ENCODE results near the gene LONRF2.

Gene LONRF2

DNA sequence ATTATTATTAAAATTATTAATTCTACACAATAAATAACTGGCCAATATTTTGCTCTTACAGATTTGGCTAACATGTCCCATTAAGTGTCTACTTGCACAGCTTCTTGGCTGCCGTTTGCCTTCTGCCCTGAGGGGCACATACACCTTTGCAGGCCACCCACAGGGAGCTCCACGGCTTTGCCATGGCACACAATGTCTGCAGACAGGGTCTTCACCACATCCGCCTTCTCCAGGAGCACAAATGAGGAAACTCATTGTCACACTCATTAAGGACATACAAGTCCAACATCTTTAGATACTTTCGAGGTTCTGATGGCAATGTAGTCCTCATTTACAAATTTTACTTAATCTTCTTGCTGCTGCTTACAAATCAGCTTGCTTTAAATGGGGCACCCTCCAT, 45.6 kb downstream of the LONRF2 start:
- in situ Hi-C loops (cut with MboI; ENCODE audit: low sequenced_read_pairs) = no loop called here

DNA sequence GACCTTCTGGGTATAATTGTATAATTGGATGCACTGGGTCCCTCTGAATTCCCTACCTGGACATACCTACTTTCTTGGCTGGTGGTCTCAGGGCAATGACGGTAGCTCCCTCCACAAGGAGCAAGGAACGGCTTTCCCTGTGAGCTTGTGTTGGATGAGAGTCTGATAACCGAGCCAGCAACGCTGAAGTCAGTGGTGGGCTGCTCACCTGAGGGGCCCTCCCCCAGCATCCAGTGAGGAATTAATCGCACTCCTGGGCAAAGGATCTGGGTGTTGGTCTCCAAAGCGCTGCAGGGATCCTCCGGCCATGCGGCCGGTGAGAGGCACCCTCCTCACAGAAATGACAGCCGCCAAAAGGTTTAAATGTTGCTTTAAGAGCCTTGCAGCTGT, 47.1 kb downstream of the LONRF2 start:
- in situ Hi-C loops (cut with MboI; ENCODE audit: low sequenced_read_pairs) = no loop called here

DNA sequence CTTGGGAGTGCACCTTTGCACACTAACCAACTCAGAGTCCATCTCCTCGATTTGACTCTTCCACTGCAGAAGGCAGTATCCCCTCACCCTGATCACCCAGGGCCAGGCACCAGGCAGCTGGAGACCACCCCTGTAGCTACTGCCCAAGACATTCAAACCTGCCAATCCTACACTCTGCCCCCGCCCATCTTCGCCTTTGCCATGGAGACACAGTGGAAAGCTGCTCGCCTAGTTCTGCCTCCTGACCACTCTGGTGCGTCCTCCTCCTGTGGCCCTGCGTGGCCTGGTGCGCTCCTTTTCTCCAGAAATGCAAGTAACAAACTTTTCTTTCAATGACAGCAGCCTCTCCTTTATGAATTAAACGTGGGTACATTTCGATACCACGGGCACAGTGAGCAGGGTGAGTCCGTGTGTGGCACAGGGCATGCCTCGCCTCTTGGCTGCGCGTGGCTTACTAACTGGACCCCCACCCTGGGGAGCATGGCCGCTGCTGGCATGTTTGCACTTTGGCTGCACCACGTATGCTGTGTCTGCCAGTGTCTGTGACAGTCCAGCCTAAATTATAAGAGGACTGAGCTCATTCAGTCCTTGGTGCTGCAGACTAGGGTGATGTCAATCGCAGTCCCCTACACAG, 47.6 kb downstream of the LONRF2 start:
- in situ Hi-C loops (cut with MboI; ENCODE audit: low sequenced_read_pairs) = no loop called here

DNA sequence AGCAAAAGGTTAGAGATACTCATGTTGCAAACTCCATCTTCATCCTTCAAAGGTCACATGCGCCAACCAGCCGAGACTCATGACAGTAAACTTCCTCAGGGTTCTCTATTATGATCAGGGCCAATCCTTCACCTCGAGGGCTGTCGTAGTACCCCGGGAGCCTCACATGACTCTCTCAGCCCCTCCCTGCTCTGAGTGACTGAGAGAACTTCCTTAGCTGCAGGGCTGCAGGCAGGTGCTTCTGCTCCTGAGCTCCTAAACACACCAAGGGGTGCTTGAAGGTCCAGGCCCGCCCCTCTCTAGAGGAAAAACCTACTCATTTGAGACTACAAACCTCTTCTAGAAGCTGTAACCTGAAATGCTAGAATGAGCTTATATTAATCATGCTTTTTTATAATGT, 48.2 kb downstream of the LONRF2 start:
- in situ Hi-C loops (cut with MboI; ENCODE audit: low sequenced_read_pairs) = no loop called here

DNA sequence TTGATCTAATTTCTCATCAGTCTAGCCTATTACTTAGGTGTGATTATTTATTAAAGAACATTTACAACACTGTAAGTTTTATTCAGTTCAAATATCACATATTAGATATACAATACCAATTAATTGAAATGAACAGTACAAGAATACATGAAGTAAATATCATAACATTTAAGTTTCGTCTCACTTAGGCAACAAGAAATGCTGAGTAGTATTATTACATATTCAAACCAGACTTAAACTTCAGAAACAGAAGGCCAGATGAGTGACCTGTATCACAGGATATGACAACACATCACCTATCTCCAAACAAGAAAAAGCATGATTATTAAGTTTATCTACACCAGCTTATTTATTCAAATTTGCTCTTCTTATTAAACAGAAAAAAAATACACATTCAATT, 48.9 kb downstream of the LONRF2 start:
- in situ Hi-C loops (cut with MboI; ENCODE audit: low sequenced_read_pairs) = no loop called here

DNA sequence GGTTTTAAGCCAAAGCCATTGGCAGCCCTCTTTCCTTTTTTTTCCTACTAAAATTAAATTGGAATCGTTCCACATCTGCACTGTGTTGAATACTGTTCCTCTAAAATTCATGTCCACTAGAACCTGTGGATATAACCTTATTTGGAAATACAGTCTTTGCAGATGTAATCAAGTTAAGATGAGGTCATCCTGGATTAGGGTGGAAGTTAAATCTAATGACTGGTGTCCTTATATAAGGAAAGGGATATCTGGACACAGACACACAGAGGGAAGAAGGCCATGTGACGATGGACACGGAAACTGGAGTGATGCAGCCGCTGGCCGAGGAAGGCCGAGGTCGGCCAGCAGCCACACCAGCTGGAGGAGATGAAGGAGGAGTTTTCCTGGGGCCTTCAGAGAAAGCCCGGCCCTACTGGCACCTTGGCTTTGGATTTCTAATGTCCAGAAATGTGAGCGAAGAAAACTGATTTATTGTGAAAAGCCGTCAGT, 49.4 kb downstream of the LONRF2 start:
- in situ Hi-C loops (cut with MboI; ENCODE audit: low sequenced_read_pairs) = no loop called here

DNA sequence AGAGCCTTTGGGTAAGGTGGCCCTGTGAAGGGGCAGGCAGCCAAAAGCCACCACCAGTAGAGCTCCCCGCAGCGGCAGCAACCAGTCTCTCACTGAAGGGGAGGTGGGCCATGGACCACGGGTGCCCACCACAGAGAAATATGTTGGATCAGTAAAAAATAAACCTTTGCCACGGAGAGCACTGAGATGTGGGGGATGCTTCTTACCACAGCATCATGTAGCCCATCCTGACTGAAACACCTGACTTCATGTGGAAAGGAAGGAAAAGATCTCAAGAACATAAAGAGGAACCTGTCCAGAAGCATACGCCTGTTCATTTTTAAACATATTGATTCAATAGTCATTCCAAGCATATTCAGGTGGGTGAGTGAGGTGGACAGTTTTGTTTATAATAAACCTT, 51.1 kb downstream of the LONRF2 start:
- in situ Hi-C loops (cut with MboI; ENCODE audit: low sequenced_read_pairs) = no loop called here

DNA sequence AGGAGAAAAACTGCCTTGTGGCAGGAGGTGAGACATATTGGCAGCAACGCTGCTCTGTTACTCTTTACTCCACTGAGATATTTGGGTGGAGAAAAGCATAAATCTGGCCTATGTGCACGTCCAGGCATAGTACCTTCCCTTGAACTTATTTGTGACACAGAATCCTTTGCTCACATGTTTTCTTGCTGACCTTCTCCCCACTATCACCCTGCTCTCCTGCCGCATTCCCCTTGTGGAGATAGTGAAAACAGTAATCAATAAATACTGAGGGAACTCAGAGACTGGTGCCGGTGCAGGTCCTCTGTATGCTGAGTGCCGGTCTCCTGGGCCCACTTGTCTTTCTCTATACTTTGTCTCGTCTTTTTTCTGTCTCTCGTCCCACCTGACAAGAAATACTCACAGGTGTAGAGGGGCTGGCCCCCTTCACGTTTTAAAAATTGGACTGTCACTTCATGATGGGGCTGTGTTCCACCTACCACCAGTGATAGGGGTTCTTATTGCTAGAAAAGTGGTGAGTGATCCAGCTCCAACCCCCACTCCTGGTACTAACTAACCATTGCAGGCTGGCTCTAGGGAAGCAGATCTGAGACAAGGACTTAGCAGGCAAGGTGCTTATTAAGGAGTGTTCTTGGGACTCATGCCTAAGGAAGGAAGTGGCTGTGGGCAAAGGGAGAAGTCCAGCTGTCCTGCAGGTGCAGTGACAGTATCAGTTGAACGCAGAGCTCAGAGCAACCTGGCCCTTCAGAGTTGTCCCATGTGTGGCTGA, 51.7 kb downstream of the LONRF2 start:
- in situ Hi-C loops (cut with MboI; ENCODE audit: low sequenced_read_pairs) = no loop called here

DNA sequence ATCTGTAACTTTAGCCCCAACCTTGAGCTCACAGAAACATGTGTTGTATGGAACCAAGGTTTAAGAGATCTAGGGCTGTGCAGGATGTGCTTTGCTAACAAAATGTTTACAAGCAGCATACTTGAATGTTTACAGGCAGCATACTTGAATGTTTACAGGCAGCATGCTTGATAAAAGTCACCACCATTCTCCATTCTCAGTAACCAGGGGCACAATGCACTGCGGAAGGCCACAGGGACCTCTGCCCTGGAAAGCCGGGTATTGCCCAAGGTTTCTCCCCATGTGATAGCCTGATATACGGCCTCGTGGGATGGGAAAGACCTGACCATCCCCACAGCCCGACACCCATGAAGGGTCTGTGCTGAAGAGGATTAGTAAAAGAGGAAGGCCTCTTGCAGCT, 52.4 kb downstream of the LONRF2 start:
- in situ Hi-C loops (cut with MboI; ENCODE audit: low sequenced_read_pairs) = loop anchor here (10.0 kb wide), 2 partner anchors 115 to 715 kb away; no protein-coding TSS in a partner anchor

DNA sequence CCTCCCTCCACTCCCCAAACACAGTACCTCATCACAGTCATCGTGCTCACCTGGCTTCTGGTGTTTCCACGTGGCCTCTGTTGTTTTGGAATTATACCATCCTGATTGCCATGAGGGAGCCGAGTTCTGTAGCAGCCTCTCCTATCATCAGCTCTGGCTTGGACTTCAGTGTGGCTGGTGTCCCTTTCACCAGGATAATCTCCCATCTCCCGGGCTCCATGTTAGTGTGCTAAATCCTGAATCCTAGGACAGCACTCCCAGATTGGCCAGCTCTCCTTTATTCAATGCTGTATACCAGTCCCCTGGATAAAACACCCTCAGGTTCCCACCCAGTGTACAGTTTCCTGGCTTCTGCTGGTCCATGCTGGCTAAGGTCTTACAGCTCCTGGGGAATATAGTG, 53.3 kb downstream of the LONRF2 start:
- in situ Hi-C loops (cut with MboI; ENCODE audit: low sequenced_read_pairs) = loop anchor here (10.0 kb wide), 2 partner anchors 116 to 714 kb away; no protein-coding TSS in a partner anchor

DNA sequence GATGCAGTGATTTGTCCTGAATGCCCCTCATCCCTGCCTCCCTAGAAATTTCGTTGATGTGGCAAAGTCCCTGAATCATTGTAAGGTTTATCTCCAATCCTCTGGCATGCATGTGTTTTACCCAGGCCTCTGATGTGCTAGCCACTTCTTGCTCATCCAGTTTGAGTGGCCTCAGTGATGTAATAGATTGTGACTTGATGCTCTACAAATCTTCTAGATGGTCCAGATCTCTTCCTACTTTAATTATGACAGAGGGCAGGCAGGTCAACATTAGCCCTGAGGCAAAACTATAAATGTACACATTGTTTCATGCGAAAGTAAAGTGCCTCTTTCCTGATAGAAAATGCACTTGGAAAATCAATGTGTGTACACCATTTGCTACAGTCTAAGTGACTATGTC, 54.5 kb downstream of the LONRF2 start:
- in situ Hi-C loops (cut with MboI; ENCODE audit: low sequenced_read_pairs) = loop anchor here (10.0 kb wide), 2 partner anchors 117 to 713 kb away; no protein-coding TSS in a partner anchor

DNA sequence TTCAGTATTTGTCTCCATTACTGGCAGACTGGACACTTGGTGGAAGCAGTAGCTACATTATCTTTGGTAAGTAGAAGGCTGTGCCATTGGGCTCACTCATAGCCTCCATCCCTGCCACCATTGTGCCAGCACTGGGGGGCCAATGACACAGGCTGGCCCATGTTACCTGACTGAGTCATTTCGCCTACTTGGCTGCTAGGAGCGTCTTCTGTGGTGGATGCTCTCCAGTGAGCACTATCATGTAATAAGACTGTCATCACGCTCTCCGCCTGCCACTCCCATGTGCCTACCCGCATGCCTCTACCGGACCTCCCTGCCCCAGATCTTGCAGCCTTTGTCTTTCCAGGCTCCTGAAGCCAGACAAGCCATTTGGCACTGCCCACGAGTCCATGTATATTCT, 56.2 kb downstream of the LONRF2 start:
- in situ Hi-C loops (cut with MboI; ENCODE audit: low sequenced_read_pairs) = loop anchor here (10.0 kb wide), 2 partner anchors 119 to 711 kb away; no protein-coding TSS in a partner anchor

DNA sequence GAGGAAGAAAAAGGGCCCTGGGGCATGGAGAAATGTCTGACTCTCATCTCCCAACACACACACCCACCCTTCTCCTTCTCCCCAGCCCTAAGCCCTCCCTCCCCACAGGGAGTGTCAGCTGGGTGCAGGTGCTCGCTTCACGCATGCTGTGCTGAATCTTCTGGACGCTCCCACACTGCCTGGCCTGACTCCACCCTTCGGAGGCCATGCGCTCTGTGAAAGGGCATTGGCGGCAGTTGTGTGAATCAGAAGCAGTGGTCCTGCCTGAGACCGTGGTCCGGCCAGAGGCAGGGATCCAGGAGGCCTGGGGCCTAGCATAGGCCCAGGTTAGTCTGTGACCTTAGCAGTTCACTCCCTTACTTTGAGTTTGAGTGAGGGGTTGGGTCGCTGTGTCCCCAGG, 57.1 kb downstream of the LONRF2 start:
- in situ Hi-C loops (cut with MboI; ENCODE audit: low sequenced_read_pairs) = loop anchor here (10.0 kb wide), 2 partner anchors 120 to 710 kb away; no protein-coding TSS in a partner anchor

DNA sequence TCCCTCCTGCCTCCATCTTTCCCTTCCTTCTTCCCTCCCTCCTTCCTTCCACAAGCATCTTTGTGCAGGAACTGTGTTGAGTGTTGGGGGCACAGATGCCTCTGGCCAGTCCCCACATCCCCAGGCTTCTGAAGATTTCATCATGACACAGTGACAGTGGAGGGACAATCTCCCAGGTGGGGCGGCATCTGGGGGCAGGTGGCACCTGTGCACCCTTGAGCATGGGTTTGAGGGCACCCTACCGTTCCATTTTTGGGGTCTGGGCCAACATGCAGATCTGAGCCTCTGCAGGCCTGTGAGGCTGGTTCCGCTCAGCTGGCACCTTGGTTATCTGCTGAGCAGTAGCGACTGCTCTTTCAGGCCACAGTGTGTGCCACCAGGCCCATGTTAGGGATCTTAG, 57.6 kb downstream of the LONRF2 start:
- in situ Hi-C loops (cut with MboI; ENCODE audit: low sequenced_read_pairs) = loop anchor here (10.0 kb wide), 2 partner anchors 120 to 710 kb away; no protein-coding TSS in a partner anchor

DNA sequence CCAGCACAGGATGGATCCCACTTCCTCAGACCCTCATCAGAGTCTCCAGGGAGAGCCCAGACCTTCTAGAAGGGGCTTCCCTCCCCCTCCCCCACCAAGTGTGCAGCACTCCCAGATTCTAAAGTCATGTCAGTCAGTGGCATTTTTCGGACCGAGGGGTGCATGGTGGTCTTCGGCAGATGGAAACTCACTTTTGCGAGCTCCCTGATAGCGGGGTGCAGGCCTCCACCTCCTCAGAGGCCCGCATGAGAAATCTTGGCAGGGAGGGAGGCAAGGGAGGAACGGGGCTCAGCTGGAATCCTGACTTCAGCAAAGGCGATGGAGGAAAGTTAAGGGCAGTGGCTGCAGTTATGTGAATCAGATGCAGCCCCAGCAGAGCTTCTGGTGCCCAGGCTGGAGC, 58.2 kb downstream of the LONRF2 start:
- in situ Hi-C loops (cut with MboI; ENCODE audit: low sequenced_read_pairs) = loop anchor here (10.0 kb wide), 2 partner anchors 121 to 709 kb away; no protein-coding TSS in a partner anchor

DNA sequence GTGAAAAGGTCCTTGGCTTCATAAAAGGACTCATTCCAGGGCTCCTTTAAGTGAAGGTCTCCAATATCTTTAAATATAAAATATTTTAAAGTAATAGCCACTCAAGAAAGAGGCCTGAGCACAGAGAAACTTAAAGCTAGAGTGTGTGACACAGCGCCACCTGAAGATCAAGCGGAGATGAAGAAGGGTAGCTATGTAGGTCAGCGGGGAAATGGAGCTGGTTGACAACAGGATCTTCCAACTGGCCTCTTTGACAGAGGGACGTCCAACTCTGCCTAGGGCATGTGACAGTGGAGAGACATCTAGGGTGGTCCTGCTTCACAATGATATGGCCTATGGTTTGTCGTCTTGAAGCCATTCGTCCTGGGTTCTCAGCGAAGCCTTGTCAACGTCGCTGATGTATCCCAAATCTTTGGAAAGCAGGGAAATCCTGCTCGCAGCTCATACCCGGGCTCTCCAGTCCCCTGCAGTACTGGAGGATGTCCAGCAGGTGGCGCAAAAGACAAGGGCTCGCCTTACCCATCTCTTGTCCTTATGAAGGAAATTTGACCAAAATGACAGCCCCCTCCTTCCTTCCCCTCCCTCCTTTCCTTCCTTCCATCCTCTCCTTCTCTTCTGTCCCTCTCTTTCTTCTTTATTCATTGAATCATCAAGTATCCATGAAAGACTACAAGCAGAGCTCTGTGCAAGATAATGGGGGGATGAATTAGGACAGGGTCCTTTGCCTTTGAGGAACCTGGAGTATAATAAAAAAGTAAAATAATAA, 59.6 kb downstream of the LONRF2 start:
- in situ Hi-C loops (cut with MboI; ENCODE audit: low sequenced_read_pairs) = loop anchor here (10.0 kb wide), 2 partner anchors 122 to 708 kb away; no protein-coding TSS in a partner anchor

DNA sequence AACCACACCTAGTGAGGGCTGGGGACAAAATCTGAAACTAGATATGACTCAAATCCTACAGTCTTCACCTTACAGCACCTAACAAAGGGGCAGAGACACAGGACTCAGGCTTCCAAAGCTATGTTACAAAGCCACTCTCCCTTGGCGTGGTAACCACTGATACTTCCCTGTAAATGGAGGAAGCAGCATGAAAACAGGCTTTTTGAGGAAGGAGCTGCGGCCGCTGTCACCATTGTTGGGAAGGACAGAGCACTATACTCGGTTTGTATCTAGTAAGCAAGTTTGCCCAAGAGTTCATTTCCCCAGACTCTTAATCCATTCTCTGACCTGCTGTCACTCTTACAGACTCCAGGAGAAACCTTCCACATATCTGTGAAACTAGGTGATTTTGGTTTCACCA, 60.3 kb downstream of the LONRF2 start:
- in situ Hi-C loops (cut with MboI; ENCODE audit: low sequenced_read_pairs) = loop anchor here (10.0 kb wide), 2 partner anchors 123 to 707 kb away; no protein-coding TSS in a partner anchor

DNA sequence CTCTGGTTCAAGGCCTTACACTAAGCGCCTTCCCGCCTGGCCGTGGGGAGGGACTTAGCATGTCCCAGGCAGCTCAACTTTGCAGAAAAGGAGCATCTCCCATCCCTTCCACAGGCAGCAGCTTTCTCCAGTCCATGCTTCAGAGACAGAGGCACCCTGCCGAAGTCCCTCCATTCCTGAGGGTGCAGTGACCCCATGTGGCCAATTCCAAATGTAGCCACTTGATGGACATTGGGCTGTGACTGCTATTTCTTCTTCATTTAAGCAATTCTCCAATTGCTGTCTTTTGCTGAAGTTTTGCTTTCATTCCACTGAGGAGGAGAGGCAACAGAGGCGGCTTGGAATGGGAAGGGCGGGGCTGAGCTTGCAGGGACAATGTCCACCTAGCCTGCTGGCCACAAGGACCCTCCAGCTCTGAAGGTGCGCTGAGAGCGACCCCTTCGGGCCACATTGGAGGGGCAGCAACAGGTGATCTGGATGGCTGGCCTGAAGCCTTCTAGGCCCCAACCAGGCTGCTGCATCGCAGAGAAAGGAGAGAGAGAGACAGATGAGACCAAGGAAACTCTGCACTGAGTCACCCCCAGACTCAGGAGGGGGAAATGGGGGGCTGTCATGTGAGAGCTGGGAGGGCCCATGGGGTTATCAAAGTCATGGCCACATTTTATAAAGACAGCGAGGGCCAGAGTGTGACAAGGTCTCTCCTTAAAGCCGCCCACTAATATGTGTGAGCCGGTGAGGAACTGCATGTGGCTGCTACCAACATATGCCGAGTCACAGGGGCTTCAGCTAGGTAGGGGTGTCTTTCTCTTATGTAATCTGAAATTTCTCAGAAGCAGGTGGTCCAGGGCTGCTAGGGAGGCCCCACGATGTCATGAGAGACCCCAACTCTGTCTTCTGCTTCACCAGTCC, 61.3 kb downstream of the LONRF2 start:
- in situ Hi-C loops (cut with MboI; ENCODE audit: low sequenced_read_pairs) = loop anchor here (10.0 kb wide), 2 partner anchors 124 to 706 kb away; no protein-coding TSS in a partner anchor

DNA sequence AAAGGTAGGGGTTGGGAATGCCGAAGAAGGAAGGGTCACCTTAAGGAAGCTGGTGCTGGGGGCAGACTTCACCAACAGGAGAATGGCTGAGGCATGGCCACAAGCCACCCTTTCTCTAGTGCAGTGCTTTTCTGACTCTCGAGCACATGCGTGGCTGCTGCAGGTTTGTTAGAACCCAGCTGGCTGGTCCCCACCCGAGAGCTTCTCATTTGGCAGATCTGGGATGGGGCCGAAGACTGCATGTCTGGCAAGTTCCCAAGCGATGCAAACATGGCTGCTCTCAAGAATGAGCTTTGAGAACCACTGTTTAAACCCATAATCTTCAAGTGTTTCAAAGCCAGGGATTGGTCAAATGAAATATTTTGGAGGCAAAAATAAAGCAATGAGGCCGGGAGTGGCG, 63.2 kb downstream of the LONRF2 start:
- in situ Hi-C loops (cut with MboI; ENCODE audit: low sequenced_read_pairs) = loop anchor here (10.0 kb wide), 1 partner anchor 534 kb away; no protein-coding TSS in a partner anchor

DNA sequence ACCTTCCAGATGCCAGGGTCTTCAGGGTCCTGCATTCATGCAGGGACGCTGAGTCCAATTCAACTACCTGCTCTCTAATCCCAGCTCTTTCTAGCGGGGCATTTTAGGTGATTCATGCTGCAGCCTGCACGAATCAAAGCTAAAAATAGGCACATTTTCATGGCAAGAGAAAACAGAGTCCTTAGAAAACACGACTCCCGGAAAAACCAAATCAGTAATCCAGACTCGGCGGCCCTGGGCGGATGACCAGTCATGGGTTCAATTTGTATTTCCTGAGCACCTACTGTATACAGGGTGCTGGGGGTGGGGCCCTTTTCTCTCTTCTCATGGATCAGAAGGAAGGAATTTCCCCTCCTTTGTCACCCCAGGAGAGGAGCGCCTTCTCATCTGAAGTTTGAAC, 64.4 kb downstream of the LONRF2 start:
- in situ Hi-C loops (cut with MboI; ENCODE audit: low sequenced_read_pairs) = loop anchor here (10.0 kb wide), 1 partner anchor 533 kb away; no protein-coding TSS in a partner anchor

All from HL-60/S4 treated with retinoic acid at 250 ng/mL for 4 days and 3 days (cell line).